ENCODE results near the gene CPT1B. TPM values are rescaled to one million over a fixed set of nuclear protein-coding genes. Genes with fewer than 3 reads are reported as not detected.

Gene CPT1B
- total RNA-seq = 3.6 and 3.8 TPM in 2 replicates

DNA sequence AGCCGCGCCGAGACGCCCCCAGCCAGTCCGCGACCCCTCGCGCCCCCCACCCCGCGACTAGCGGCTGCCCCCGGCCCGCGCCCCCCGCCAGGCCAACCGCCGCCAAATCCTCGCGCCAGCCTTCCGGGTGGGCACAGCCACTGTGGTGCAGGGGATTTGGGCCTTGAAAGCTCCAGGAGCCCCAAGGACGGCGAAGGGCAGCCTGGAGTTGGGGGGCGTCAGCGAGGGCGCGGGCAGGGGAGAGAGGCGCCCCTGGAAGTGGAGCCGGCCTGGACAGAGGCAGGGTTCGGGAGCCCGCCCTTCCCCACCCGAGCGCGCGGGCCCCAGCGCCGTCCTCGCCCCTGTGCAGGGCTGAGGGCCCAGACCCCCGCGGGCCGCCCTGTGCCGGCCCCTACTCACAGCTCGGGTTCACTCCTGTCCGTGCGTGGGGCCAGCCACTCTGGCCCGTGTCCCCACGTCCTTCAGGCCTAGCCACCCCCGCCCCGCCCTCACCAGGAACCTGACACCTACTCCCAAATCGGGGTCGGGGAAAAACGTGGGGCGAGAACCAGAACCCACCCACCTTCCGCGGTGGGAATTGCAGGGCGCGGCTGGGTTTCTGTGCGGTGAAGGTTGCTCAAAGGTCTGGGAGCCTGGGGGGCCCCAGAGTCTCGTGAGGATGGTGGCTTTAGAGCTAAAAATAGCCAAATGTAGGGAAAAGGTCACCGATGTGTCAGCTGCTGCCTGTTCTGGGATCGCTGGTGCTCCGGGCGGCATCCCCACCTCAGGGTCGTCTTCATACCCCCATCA, at the start of gene CPT1B:
CPT1B (minus strand) TSS at position 441 of the 789 bp plus-strand sequence. CDS start 512 bp downstream, outside the sequence.

DNA sequence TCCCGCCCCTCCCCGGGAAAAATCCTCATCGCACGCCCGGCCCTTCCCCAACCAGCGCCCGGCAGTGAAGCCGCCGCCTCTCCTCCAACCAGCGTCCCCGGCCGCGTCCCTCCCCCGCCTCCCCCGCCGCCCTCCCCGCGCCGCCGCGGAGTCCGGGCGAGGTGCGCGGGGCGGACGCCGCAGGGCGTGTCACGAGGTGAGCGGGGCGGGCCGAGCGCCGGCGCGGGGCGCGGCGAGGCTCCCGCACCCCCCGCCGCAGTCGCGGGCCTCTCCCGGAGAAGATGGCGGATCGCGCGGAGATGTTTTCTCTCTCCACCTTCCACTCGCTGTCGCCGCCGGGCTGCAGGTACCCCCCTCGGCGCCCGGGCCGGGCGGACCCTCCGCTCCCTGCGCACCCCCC, 22.3 kb upstream of the CPT1B start, which contains the start of gene MAPK8IP2:
MAPK8IP2 (plus strand) TSS at position 256 of the 400 bp plus-strand sequence; CDS start at position 282, 26 bp downstream.

DNA sequence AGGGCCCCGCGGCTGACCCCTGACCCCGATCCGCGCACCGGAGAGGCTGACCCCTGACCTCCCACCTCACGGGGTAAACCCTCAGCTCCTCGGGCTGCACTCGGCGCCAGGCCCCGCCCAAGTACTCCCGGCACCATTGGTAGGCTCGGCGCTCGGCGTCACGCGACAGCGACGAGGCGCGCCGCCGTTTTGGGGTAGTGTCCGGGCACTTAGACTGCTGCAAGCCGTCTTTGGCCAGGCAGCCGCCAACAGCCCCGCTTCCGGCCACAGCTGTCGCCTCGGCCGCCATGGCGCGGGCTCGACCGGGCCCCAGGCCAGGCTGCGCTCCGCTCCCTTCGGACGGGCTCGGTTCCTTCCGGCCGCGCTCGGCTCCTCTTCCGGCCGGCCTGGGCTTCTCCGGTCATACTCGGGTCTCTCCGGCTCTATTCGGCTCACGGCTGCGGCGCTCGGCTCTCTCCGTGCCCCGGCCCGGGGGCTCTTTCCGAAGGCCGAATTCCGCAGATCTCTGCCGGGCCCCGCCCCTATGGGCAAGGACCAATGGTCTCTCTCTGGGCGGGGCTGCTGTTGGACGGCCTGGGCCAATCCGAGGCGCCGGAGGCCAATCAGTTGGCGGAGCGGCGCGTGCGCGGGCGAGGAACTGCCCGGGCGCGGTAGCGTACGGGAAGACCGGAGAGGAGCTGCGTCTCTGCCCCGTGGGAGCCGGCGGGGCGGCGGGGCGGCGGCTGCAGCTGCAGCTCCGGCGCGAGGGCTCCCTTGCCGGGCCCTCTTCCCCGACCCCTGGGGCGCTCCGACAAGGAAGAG, 4.5 kb upstream of the CPT1B start, which contains the start of gene CHKB:
CHKB (minus strand) TSS at position 357 of the 801 bp plus-strand sequence; CDS start at position 289, 68 bp downstream.

DNA sequence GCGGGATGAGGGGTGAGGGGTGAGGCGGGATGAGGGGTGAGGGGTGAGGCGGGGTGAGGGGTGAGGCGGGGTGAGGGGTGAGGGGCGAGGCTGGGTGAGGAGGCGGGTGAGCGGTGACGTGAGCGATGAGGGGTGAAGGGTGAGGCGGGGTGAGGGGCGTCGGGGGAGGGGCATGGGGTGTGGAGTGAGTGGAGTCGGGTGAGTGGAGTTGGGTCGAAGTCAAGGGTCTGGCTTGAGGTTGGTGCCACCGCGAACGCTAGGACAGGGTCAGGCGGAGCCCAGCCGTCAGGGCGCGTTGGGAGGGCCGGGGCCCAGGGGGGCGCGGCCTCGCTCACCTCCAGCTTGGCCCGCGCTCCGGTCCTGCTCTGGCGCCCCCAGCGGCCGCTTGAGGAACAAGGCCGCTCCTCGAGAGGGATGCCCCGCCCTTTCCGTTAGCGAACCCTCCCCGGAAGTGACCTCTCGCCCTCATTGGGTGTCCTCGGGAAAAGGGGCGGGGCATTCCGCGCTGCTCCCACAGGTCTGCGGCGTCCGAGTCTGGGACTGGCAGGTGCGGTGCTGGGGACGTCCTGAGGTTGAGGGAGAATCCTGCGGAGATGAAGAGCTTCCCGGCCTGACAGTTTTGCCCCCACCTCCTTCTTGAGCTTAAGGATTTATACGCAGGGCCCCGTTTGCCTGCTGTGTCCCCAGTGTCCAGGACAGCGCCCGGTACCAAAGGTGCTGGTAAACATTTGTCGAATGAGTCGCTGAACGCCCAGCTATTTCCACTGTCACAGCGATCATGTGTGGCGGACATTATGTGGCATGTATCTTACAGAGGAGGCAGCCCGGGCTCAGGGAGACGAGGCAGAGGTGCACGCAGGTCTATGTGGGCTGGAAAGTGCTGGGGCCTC, 15.5 kb downstream of the CPT1B start, which contains the start of gene SYCE3:
SYCE3 (minus strand) TSS at position 397 of the 890 bp plus-strand sequence. CDS start 6,514 bp downstream, outside the sequence.

DNA sequence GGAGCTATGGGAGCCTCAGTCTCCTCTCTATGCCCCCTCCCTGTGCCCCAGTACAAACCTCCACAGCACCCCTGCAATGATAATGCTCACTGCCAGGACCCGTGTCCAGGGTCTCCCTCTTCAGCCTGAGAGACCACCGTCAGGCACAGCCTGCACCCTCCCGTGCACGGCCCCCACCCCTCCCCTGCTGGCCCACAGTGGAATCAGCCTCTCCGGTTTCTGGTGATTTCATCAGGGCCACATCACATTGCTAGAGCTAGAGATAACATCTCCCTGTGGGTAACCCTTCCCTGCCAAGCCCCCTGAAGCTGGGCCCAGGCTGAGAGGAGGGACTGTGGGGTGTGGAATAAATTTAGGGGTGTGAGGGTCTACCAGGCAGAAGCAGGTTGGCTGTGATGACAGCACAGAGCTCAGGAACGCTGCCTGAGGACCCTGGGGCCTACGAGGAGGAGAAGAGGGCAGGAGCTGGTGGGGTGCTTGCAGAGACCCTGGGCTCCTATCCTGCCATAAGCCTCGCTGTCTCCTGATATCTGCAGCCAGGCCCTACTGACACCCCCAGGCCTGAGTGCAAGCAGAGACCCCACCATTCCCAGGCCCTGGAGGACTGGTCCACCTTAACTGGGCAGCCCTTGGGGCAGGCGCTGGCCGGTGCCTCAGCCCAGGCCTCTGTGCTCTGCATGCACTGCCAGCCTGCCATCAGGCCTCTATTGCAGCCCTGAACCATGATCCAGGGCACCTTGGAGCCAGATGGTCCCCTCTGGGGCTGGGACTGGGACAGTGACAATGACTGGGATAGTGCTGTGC, 32.5 kb downstream of the CPT1B start, which contains the start of gene KLHDC7B:
KLHDC7B (plus strand) TSS at position 378 of the 804 bp plus-strand sequence; CDS start at position 723, 345 bp downstream.

DNA sequence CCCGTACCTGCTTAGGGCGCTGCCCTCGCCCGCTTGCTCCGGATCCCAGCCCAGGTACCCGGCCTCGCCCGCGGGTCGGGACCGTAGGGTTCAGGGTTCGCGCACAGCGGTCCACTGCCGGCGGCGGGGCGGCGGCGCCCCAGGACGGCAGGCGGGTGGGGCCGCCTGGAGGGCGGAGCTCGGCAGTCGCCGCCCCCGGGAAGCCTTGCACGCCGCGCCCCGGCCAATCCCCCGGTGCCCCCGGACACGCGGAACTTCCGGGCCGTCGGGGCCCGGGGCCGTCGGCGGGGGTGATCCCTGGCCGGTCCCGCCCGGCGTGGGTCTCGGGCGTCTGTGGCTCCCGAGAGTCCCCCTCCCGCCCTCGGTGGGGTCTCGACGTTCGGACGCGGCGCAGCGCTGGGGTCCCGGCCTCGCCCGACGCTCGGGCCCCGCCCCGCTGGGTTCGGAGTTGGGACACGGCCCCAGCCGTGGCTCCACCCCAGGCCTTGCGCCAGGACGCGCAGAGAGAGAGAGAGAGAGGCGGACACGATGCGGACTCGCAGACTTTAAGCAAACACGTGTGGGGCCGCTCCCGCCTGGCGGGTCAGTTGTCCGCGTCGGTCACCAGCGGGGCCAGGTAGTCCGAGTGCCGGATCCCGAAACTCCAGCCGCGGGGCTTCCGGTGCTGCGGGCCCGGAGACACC, 48.2 kb downstream of the CPT1B start, which contains the start of gene TYMP:
TYMP (minus strand) TSS at position 116 of the 683 bp plus-strand sequence. CDS start 303 bp downstream, outside the sequence.

DNA sequence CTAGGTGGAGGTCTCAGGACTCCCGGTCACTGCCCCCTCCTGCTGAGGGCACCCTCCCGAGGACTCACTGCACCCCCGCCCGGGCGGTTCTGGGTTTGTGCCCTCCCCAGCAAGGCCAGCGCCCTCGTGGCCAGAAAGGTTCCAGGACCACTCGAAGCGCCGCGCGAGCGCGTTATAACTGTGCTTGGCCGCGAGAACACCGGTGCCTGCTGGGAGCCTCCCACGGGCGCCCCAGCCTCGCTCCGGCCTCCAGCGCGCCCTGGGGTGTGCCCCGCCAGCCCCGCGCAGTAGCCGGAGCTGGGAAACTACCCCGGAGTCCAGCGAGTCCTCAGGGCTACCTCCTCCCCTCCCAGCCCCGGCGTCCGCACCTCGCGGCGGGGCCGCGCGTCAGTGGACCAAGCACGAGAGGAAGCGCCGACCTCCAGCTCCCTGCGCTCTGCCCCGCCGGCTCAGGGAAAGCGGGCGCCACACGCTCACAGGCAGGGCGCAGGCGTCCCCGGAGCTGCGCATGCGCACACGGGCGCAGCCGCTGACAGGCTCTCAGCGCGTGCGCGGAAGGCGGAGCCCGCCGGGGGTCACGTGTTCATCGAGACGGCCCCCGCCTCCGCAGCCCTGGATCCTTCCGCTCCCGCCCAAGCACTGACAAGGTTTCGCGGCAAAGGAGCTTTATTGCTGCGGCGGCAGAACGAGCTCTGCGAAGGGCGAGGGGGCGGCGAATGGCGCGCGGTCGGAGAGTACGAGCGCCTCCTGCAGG, 52.9 kb downstream of the CPT1B start, which contains the start of gene SCO2:
SCO2 (minus strand) TSS at position 495 of the 754 bp plus-strand sequence. CDS start 1,187 bp downstream, outside the sequence.

Other genes with a start within 250 kb of the CPT1B start
- 54.0 and 72.3 TPM in 2 replicates for gene PPP6R2, start 235.1 kb downstream of the CPT1B start, total RNA-seq
- gene SBF1, start 103.4 kb downstream of the CPT1B start, total RNA-seq = 61.8 and 123 TPM in 2 replicates
- gene ADM2, start 96.9 kb downstream of the CPT1B start, total RNA-seq = 0.87 and 2.3 TPM in 2 replicates
- gene MIOX, start 91.6 kb downstream of the CPT1B start, total RNA-seq = 0.15 TPM in 1 of 2 replicates, not detected in the other
- gene LMF2, start 70.7 kb downstream of the CPT1B start, total RNA-seq = 57.9 and 68.3 TPM in 2 replicates
- gene NCAPH2, start 70.2 kb downstream of the CPT1B start, total RNA-seq = 29.3 and 46.0 TPM in 2 replicates
- 4.1 and 4.6 TPM in 2 replicates for gene SCO2, start 52.8 kb downstream of the CPT1B start, total RNA-seq
- 20.4 and 45.8 TPM in 2 replicates for gene TYMP, start 48.4 kb downstream of the CPT1B start, total RNA-seq
- gene KLHDC7B, start 32.5 kb downstream of the CPT1B start, total RNA-seq = 0.15 and 0.33 TPM in 2 replicates
- gene SYCE3, start 15.5 kb downstream of the CPT1B start, total RNA-seq = not detected in 2 replicates
- gene CHKB, start 4.4 kb upstream of the CPT1B start, total RNA-seq = 29.4 and 33.9 TPM in 2 replicates
- gene MAPK8IP2, start 22.4 kb upstream of the CPT1B start, total RNA-seq = 0.29 and 0.50 TPM in 2 replicates
- 17.7 and 51.1 TPM in 2 replicates for gene ARSA, start 49.7 kb upstream of the CPT1B start, total RNA-seq
- gene SHANK3, start 94.4 kb upstream of the CPT1B start, total RNA-seq = 0.29 and 1.5 TPM in 2 replicates
- not detected in 2 replicates for gene ACR, start 159.8 kb upstream of the CPT1B start, total RNA-seq
- 11.1 and 14.1 TPM in 2 replicates for gene RABL2B, start 205.2 kb upstream of the CPT1B start, total RNA-seq